HG03103 (cell line): Measurements from ENCODE around the gene GALNT3.
A peak's percentile ranks its signal among the peaks of the same experiment; 100 is the strongest.

ENCODE experiments used
- ATAC-seq: cut with Tn5 transposase; IDR thresholded peaks from one replicate; pipeline ENCODE4 v1.9.1; 2021; ENCODE audit warnings: low read depth; ENCODE audit not compliant: unreplicated experiment

The GALNT3 gene

DNA sequence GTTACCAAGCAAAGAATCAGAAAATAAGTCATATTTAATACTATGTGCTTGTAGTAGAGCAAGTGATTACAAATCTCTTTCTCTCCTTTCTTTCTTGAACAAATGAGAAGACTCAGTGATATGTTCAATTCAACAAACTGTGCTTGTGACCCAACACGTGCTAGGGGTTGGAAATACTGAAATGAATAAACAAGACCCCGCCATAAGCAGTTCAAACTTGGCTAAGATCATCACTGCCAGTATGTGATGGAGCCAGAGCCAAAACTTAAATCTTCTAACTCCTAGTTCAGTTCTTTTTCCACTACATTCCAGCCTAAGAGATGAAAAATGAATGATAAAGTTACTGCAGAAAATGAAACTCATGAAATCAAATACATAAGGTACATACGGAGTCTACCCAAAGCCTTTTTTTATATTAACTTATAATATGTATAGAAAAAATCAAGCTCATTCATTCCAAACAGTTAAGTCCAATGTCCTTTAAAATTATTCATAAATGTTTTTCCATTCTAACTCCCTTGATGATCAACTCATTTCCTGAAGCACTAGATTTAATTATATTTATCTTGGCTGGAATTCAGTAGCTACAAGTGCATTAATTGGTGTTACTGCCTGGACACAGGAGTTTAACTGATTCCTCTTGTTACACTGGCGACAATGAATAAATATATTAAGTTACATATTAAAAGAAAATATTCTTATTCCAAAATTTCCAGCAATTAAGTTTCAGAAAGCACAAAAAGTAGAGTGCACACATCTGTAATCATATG lies 36.0 kb downstream of the GALNT3 start:
- no peak for ATAC-seq

DNA sequence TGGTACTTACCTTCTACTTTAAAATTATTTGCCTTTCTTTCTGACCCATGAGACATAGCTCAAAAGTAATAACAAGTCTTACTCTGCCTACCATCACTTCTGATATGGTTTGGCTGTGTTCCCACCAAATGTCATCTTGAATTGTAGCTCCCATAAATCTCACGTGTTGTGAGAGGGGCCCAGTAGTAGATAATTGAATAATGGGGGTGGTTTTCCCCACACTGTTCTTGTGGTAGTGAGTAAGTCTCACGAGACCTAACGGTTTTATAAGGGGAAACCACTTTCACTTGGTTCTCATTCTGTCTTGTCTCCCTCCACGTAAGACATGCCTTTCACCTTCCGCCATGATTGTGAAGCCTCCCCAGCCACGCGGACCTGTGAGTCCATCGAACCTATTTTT lies 47.5 kb downstream of the GALNT3 start:
- no peak for ATAC-seq

DNA sequence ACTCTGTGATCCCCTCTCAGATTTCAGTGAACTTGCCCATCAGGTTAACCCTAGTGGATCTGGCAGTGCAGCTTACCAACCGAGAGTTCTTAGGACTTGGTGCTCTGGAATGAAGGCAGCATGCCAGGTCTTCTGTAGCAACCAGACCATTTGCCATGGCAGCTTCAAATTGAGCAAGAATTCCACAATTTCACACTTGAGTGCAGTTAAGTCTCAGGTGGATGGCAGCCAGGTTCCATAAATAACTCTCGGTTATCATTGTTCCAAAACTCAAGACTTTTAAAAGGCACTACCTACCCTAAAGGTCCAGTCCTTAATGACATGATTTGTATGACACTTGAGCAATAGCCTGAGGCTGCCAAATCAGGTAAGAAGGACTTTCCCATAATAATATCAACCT lies 48.1 kb downstream of the GALNT3 start:
- ATAC-seq: no peak

DNA sequence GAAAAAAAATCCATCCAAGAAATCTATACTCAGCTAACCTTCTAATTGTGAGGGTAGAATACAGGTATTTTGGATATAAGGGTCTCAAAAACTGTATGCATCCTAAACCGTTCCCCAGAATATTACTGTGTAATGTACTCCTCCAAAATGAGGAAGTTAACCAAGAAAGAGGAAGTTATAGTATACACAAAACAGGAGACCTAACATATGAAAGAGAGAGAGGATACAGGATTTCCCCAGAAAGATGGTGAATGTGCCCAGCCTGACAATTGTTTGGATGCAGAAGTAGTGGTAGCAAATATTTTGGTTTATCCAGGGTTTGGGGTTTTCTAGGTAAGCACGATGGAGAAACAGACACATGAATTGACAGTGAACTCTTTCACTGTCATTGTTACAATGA lies 50.6 kb downstream of the GALNT3 start:
- ATAC-seq: peak; percentile 99

DNA sequence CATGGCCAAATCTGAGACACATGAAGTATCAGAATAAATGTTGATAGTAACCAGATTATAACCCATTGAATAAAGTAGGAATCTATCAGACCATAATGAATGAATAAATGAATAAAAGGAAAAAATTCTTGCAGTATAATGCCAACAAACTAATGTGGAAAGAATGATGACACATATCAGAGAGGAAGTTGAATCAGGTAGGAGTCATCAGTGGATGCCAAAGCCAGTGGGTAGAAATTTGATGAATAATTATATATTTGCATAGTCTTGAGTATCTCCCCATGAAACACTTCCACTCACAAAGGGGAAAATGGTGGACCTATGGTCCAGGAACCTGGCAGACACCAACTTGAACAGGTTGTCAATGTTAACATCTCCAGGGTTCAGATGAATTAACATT lies 68.6 kb downstream of the GALNT3 start:
- ATAC-seq: no peak

DNA sequence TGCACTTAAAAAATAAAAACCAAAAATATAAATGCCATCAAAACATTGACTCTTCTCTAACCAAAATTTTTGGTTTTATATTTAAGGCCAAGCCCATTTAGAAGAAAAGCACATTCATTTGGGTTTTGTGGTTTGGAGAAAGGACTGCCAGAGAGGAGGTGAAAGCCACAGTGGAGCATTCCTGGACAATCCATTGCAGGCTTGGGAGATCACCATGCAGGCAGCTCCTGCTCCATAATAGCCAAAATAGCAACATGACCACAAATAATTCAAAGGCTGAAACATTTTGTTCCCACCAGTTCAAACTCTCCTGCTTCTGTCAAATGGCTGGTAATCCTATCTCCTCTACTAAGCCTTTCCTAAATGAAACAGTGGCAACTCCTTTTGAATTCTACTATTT lies 73.5 kb downstream of the GALNT3 start:
- no peak for ATAC-seq

DNA sequence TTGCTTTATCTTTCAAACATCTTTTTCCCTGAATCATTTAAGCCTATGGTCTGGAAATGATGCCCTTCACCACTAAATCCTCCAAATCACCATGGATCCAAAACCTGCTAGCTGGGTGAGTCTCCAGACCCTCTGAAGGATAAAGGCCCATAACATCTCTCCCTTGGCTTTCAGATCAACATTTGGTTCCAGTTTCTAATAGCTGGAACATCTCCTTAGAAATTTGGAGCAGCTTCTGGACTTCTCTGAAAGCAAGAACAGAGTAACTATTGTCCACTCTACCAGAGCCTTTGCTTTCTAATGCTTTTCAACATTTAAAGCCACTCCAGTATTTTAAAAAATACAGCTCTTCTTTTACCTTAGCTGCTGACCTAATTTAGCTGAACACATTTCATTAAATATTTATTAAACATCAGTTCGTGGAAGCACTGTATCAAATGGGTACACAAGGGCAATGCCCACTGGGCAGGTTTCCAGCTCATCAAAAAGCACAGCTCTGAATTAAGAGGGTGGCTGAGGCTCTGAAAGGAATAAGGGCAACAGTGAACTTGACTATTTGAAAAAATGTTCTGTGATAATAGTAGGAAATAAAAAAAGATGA lies 75.3 kb downstream of the GALNT3 start:
- ATAC-seq: no peak

DNA sequence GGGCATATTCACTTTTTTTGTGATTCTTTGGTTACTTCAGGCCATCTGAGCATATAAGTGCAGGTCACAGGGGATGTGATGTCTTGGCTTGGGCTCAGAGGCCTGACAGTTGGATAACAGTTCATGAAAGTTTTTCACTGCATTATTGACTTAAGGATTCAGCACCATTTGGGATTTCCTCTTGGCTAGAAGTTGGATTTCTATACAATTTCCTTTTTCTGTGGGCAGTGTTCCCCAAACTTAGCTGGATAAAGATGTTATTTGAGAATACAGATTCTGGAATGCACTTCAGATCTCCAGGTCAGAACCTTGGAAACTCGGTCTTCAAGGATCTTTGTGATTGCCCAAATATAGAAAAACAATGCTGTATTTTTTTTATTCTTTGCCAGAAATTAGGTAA lies 78.0 kb downstream of the GALNT3 start:
- no peak for ATAC-seq

DNA sequence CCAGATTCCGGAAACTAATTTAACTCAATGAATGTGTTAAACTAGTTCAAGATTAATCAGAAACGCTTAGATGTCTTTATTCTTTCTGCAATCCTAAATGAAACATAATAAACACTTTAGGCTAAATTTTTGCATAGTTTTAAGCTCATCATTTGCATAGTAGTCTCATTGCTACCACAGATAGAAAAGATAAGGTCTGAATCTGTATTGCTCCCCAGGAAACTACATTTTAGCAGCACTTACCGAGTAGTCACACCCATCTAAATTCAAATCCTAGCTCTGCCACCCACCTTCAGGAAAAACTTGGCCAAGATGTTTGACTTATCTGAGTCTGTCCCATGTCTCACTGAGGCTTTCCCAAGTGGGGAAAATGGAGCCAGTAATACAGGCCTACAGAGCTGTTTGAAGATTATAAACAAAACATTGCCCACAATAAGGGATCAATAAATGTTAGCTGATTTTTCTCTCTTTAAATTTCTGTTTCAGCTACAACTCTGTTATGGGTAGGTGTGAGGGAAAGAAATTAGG lies 87.0 kb downstream of the GALNT3 start:
- ATAC-seq: no peak

DNA sequence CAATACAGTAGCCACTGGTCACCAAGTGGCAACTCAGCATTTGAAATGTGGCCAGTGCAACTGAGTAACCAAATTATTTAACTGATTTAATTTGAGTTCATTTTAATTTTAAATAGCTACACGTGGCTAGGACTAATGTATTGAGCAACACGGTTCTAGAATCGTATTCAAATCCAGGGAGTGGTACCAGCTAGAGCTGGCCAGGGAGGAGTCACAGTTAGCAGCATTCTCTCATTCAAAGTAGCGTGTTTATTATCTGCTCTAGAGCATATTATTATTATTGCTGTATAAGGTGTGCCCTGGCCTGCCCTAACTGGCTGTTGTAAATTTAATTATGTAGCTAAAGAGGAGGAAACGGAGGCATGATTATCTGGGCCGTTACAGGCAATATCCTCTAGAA lies 92.9 kb downstream of the GALNT3 start:
- no peak for ATAC-seq

DNA sequence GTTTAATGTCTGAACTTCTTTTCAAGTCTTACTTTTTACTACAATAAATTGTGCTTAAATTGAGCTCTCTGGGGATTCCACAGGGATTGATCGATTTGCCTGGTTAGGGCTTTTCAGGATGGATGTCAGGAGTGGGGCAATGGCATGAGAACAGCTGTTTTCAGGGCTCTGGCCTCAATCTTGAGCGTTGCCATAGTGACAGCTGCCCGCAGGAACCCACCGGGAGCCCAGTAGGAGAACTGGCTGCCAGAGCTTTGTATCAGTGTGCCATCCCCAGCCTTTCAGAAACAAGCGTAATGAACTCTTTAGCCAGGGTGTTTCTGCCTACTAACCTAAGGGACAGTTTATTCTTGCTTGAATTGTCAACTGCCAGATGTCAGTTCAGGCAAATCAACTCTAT lies 93.5 kb downstream of the GALNT3 start:
- no peak for ATAC-seq

DNA sequence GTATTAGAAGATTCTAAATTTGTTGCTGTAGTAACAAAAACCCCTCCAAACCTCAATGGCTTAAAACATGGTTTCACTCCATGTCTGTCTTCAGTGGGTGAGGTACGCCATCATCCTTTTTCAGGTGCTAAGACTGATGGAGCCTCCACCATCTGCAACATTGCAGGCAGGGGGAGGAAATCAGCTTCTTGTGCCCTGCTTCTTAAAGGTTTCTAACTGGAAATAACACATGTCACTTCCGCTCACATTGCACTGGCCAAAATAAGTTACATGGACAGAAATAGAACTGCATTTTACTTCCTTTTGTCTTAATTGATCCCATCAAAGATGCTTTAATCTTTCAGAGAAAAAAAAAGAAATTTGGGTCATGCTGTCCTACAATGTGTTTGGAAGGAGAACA lies 94.1 kb downstream of the GALNT3 start:
- ATAC-seq: no peak

DNA sequence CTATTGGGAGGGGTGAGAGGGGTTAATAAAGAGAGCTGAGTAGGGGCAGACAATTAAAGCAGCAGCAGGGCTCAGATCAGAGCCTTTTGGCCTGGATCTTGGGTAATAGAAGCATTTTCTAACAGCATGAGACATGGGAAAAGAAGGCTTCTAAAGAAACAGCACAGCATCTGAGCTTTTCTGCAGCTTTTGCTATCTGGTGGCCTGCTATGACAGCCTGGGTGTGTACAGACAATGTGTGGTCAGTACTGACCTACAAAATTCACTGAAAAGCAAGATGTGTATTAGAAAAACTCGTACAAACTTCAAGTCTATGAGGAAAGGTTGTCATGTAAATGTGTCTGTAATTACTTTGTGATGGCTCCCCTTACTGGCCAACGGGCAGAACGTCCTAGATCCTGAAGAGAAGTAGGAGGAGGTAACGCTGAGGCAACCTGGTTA lies 95.6 kb downstream of the GALNT3 start:
- ATAC-seq: peak; percentile 83

DNA sequence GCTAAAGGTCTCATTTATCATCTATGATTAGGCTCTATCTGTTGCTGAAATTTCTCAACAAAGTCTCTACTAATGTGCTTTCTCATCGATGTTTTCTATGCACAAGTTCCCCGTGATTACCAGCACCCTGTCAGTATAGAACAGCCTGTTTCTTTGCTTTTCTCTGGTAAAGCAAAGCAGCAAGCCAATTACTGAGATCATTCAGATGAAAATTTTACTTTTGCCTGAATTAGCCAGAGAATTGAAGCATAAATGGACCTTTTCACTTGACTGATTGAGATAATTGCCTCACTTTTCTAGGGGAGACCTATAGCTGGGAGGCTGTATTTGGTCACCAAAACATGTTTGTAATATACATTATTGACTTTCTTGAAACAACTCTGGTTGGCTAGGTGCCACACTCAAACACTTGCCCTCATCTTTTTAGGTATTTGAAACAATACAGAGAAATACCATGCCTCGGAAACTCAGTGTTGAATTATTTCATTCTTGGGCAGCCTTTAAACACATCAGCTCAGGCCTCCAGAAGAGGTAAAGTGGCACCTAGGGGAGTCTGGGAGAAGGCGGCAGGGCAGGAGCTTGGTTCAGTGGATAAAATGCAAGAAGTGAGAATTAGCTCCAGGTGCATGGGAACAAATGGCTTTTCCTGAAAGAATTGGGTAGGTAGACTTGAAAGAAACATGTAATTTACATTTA lies 96.2 kb downstream of the GALNT3 start:
- no peak for ATAC-seq
